H9 (cell line): ENCODE results near the gene PPP3CA. TPM values are rescaled to one million over a fixed set of nuclear protein-coding genes. Genes with fewer than 3 reads are reported as not detected.

Experiments used
- DNase-seq: peaks from one replicate; pipeline ENCODE4 v3.0.0-alpha.2; 2017
- H2AFZ ChIP-seq: one replicate; pipeline ENCODE4 v1.6.1; 2013; ENCODE audit warnings: mild to moderate bottlenecking, low read length, control low read depth, moderate library complexity
- H2AK5ac ChIP-seq: 2 replicates; pipeline ENCODE4 v1.6.1; 2013; ENCODE audit warnings: low read length, control low read depth, mixed read lengths; ENCODE audit not compliant: insufficient read length
- H2BK120ac ChIP-seq: one replicate; pipeline ENCODE4 v1.6.1; 2013; ENCODE audit warnings: low read depth, mild to moderate bottlenecking, low read length, control low read depth, inconsistent platforms; ENCODE audit not compliant: poor library complexity, severe bottlenecking
- H2BK12ac ChIP-seq: 2 replicates; pipeline ENCODE4 v1.6.1; 2013; ENCODE audit warnings: low read length, control low read depth, mixed read lengths, low read depth; ENCODE audit not compliant: insufficient read length
- H2BK15ac ChIP-seq: 2 replicates; pipeline ENCODE4 v1.6.1; 2013; ENCODE audit warnings: low read depth, low read length, control low read depth
- H2BK20ac ChIP-seq: one replicate; pipeline ENCODE4 v1.6.1; 2013; ENCODE audit warnings: low read depth, mild to moderate bottlenecking, low read length, control low read depth, inconsistent platforms; ENCODE audit not compliant: poor library complexity, severe bottlenecking
- H2BK5ac ChIP-seq: 2 replicates; pipeline ENCODE4 v1.6.1; 2013; ENCODE audit warnings: low read length, control low read depth, mixed read lengths; ENCODE audit not compliant: insufficient read length
- H3K14ac ChIP-seq: 2 replicates; pipeline ENCODE4 v1.6.1; 2013; ENCODE audit warnings: low read length, control low read depth; ENCODE audit not compliant: insufficient read depth
- H3K18ac ChIP-seq: 2 replicates; pipeline ENCODE4 v1.6.1; 2013; ENCODE audit warnings: low read depth, mild to moderate bottlenecking, mixed read lengths, low read length, control low read depth; ENCODE audit not compliant: insufficient read length
- H3K23ac ChIP-seq: 2 replicates; pipeline ENCODE4 v1.6.1; 2013; ENCODE audit warnings: low read length, control low read depth, mixed read lengths, low read depth; ENCODE audit not compliant: insufficient read length
- H3K23me2 ChIP-seq: 2 replicates; pipeline ENCODE4 v1.6.1; 2013; ENCODE audit warnings: low read depth, mild to moderate bottlenecking, mixed read lengths, low read length, control low read depth; ENCODE audit not compliant: insufficient read length, poor library complexity, severe bottlenecking
- H3K27ac ChIP-seq: 2 replicates; pipeline ENCODE4 v1.5.1; 2013; ENCODE audit warnings: low read length, control low read depth, mixed read lengths, low read depth; ENCODE audit not compliant: insufficient read length
- H3K27me3 ChIP-seq: 2 replicates; pipeline ENCODE4 v1.6.1; 2013; ENCODE audit warnings: low read length, control low read depth, inconsistent platforms; ENCODE audit not compliant: insufficient read depth
- H3K4ac ChIP-seq: 2 replicates; pipeline ENCODE4 v1.6.1; 2013; ENCODE audit warnings: low read depth, mild to moderate bottlenecking, control low read depth, inconsistent platforms, low read length, moderate library complexity
- H3K4me1 ChIP-seq: 2 replicates; pipeline ENCODE4 v1.6.1; 2013; ENCODE audit warnings: low read length, control low read depth, inconsistent platforms; ENCODE audit not compliant: insufficient read depth
- H3K4me2 ChIP-seq: 2 replicates; pipeline ENCODE4 v1.6.1; 2013; ENCODE audit warnings: low read length, control low read depth, mixed read lengths; ENCODE audit not compliant: insufficient read length, insufficient read depth
- H3K56ac ChIP-seq: 2 replicates; pipeline ENCODE4 v1.6.1; 2013; ENCODE audit warnings: low read depth, mild to moderate bottlenecking, mixed read lengths, low read length, control low read depth; ENCODE audit not compliant: insufficient read length
- H3K79me1 ChIP-seq: 2 replicates; pipeline ENCODE4 v1.6.1; 2013; ENCODE audit warnings: low read depth, mild to moderate bottlenecking, moderate library complexity, low read length, control low read depth, inconsistent platforms; ENCODE audit not compliant: insufficient read depth, poor library complexity, severe bottlenecking
- H3K79me2 ChIP-seq: 2 replicates; pipeline ENCODE4 v1.6.1; 2013; ENCODE audit warnings: low read length, control low read depth, inconsistent platforms; ENCODE audit not compliant: insufficient read depth
- H3K9ac ChIP-seq: 2 replicates; pipeline ENCODE4 v1.6.1; 2013; ENCODE audit warnings: low read length, control low read depth, mixed read lengths; ENCODE audit not compliant: insufficient read length; ENCODE audit errors: extremely low read depth
- H3K9me3 ChIP-seq: one replicate; pipeline ENCODE4 v1.6.1; 2013; ENCODE audit warnings: low read depth, low read length, inconsistent platforms; ENCODE audit not compliant: control insufficient read depth
- H3T11ph ChIP-seq: one replicate; pipeline ENCODE4 v1.6.1; 2013; ENCODE audit warnings: mild to moderate bottlenecking, low read length, control low read depth, inconsistent platforms
- H4K20me1 ChIP-seq: one replicate; pipeline ENCODE4 v1.6.1; 2013; ENCODE audit not compliant: control insufficient read depth, insufficient read length, insufficient read depth
- H4K5ac ChIP-seq: 2 replicates; pipeline ENCODE4 v1.6.1; 2013; ENCODE audit warnings: low read depth, mild to moderate bottlenecking, mixed read lengths, low read length, control low read depth; ENCODE audit not compliant: insufficient read length
- H4K8ac ChIP-seq: replicated peaks from 2 replicates; pipeline ENCODE4 v1.6.1; 2013; ENCODE audit warnings: low read length, control low read depth, mixed read lengths, low read depth; ENCODE audit not compliant: insufficient read length
- H4K91ac ChIP-seq: 2 replicates; pipeline ENCODE4 v1.6.1; 2013; ENCODE audit warnings: low read depth, mild to moderate bottlenecking, moderate library complexity, mixed read lengths, low read length, control low read depth; ENCODE audit not compliant: insufficient read length
- H3K27ac Mint-ChIP-seq, 3 experiments: 2 replicates in 2 of 3; 3 replicates in 1 of 3; pipeline ENCODE4 v1.8.0; 2020 to 2021; ENCODE audit warnings: mixed read lengths in 3 of 3, mild to moderate bottlenecking in 1 of 3, moderate library complexity in 1 of 3
- H3K27me3 Mint-ChIP-seq: 2 replicates; pipeline ENCODE4 v1.8.0; 2021; ENCODE audit warnings: low read depth, mild to moderate bottlenecking, moderate library complexity, mixed read lengths
- H3K36me3 Mint-ChIP-seq, 3 experiments: 2 replicates in 2 of 3; 3 replicates in 1 of 3; pipeline ENCODE4 v1.8.0; 2020 to 2021; ENCODE audit warnings: low read depth in 3 of 3, mixed read lengths in 3 of 3; ENCODE audit not compliant: insufficient read depth in 1 of 3
- H3K4me1 Mint-ChIP-seq, 2 experiments: 2 replicates each; pipeline ENCODE4 v1.8.0; 2020; ENCODE audit warnings: mixed read lengths in 2 of 2
- H3K4me3 Mint-ChIP-seq, 2 experiments: 2 replicates in 1 of 2; 3 replicates in 1 of 2; pipeline ENCODE4 v1.8.0; 2020 to 2021; ENCODE audit warnings: mild to moderate bottlenecking in 2 of 2, mixed read lengths in 2 of 2, moderate library complexity in 1 of 2
- H3K9me3 Mint-ChIP-seq, 2 experiments: 2 replicates in 1 of 2; 3 replicates in 1 of 2; pipeline ENCODE4 v1.8.0; 2020; ENCODE audit warnings: mild to moderate bottlenecking in 2 of 2, mixed read lengths in 2 of 2, moderate library complexity in 1 of 2
- WGBS: extraction: QIAGEN DNeasy Blood & Tissue Kit; methylation state at CpG from one replicate; pipeline ENCODE4 v1.1.7; 2013; ENCODE audit warnings: missing lambda C conversion rate, low lambda C conversion rate, mixed read lengths; ENCODE audit not compliant: insufficient read length; ENCODE audit errors: extremely low coverage; 5-methylcytosine and 5-hydroxymethylcytosine counted together
- total RNA-seq: library from RNA; stranded (reverse); gene quantifications from 2 replicates; pipeline ENCODE4 v1.2.1, GENCODE V29; 2021
- TF ChIP-seq, protein P1 (sequence below): fragments of 200-600 bp; sonication (generic); conservative IDR thresholded peaks from 3 replicates; pipeline ENCODE4 v1.8.0; 2021; ENCODE audit warnings: antibody characterized with exemption, mild to moderate bottlenecking

Gene PPP3CA
- total RNA-seq, 1 experiment from 2014 or later: 16.8 TPM

- no peak overlapping the region for H3K9ac ChIP-seq
- no peak overlapping the region for H3K4me3 Mint-ChIP-seq
- no peaks in the 10 kb centered on the region for H3K27me3 ChIP-seq
- H3K23me2 ChIP-seq: no peaks in the 10 kb centered on the region
- no peak overlapping the region for H2BK12ac ChIP-seq
- H2AFZ ChIP-seq: no peak overlapping the region
- H4K91ac ChIP-seq: no peak overlapping the region
- H4K5ac ChIP-seq: no peak overlapping the region
- no peak overlapping the region for H3K14ac ChIP-seq
- no peak overlapping the region for H3K18ac ChIP-seq
- no peak overlapping the region for H3K4me2 ChIP-seq
- no peaks in the 10 kb centered on the region for H4K20me1 ChIP-seq
- H2BK20ac ChIP-seq: no peak overlapping the region
- H3K4me1 ChIP-seq: no peaks in the 10 kb centered on the region; the same call in 1 of the 2 replicates
- no peak overlapping the region for H3T11ph ChIP-seq
- H3K4ac ChIP-seq: no peak overlapping the region
- TF ChIP-seq, protein P1, sequence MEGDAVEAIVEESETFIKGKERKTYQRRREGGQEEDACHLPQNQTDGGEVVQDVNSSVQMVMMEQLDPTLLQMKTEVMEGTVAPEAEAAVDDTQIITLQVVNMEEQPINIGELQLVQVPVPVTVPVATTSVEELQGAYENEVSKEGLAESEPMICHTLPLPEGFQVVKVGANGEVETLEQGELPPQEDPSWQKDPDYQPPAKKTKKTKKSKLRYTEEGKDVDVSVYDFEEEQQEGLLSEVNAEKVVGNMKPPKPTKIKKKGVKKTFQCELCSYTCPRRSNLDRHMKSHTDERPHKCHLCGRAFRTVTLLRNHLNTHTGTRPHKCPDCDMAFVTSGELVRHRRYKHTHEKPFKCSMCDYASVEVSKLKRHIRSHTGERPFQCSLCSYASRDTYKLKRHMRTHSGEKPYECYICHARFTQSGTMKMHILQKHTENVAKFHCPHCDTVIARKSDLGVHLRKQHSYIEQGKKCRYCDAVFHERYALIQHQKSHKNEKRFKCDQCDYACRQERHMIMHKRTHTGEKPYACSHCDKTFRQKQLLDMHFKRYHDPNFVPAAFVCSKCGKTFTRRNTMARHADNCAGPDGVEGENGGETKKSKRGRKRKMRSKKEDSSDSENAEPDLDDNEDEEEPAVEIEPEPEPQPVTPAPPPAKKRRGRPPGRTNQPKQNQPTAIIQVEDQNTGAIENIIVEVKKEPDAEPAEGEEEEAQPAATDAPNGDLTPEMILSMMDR: no peak
- no peaks in the 10 kb centered on the region for H3K79me1 ChIP-seq
- H3K79me2 ChIP-seq: no peaks in the 10 kb centered on the region; the same call in 1 of the 2 replicates
- H3K9me3 Mint-ChIP-seq: no peaks in the 10 kb centered on the region
- no peak overlapping the region for H2BK5ac ChIP-seq
- no peak overlapping the region for H2BK15ac ChIP-seq
- H3K56ac ChIP-seq: no peak overlapping the region
- H3K27ac ChIP-seq: no peak overlapping the region
- no peak overlapping the region for H3K23ac ChIP-seq
- no peak for DNase-seq
- H4K8ac ChIP-seq: no peak overlapping the region
- no CpG with 5 or more reads among the region's 4 CpGs for WGBS
- H3K4me1 Mint-ChIP-seq: peaks cover 14 to 43% of the 10 kb centered on the region in 2 experiments
- H2AK5ac ChIP-seq: no peak overlapping the region
- H2BK120ac ChIP-seq: no peak overlapping the region
- H3K27me3 Mint-ChIP-seq: no peaks in the 10 kb centered on the region
- peaks cover 0 to 4% (median 0%) of the 10 kb centered on the region in 3 experiments; a peak in 3 of 7 replicates for H3K36me3 Mint-ChIP-seq
- H3K9me3 ChIP-seq: no peaks in the 10 kb centered on the region
- no peak overlapping the region for H3K27ac Mint-ChIP-seq
These were observed 87.5 kb downstream of the PPP3CA start for GRCh38 chr4:101259876-101260275.
